H1 (cell line): ENCODE results near the gene PPM1K. TPM values are rescaled to one million over a fixed set of nuclear protein-coding genes. Genes with fewer than 3 reads are reported as not detected.
A peak's percentile ranks its signal among the peaks of the same experiment; 100 is the strongest.

Experiments
- CTCF ChIA-PET: fragments of 300-600 bp; sonication (Branson Sonifier 250); formaldehyde crosslinking; loops from one replicate; lab custom pipeline; 2021; ENCODE audit not compliant: partially characterized antibody; lab: Charles Lee
- POLR2A ChIA-PET: fragments of 300-600 bp; sonication (Branson Sonifier 250); formaldehyde crosslinking; loops from one replicate; lab custom pipeline; 2021; ENCODE audit warnings: inconsistent platforms; ENCODE audit not compliant: partially characterized antibody; lab: Charles Lee
- DNase-seq, 2 experiments: peaks; one replicate each; pipeline versions ENCODE4 v3.0.0 to v3.0.0-alpha.2; 2010 to 2022; ENCODE audit warnings: low spot score in 2 of 2, low read depth in 1 of 2, mixed read lengths in 1 of 2
- FAIRE-seq: peaks from 2 replicates; lab custom pipeline; 2011; peaks lifted over from hg19 to GRCh38; lab: Jason Lieb, UNC
- H2AFZ ChIP-seq: 2 replicates; pipeline ENCODE4 v1.8.1; 2012; ENCODE audit warnings: low read length, inconsistent platforms
- H2AK5ac ChIP-seq: 2 replicates; pipeline ENCODE4 v1.6.1; 2013; ENCODE audit warnings: low read depth, low read length
- H2BK120ac ChIP-seq: replicated peaks from 2 replicates; pipeline ENCODE3; 2013; ENCODE audit warnings: low read depth, low read length, inconsistent platforms
- H2BK12ac ChIP-seq: 2 replicates; pipeline ENCODE4 v1.6.1; 2013; ENCODE audit warnings: low read depth, low read length
- H2BK15ac ChIP-seq: 2 replicates; pipeline ENCODE4 v1.6.1; 2013; ENCODE audit warnings: low read length
- H2BK20ac ChIP-seq: 2 replicates; pipeline ENCODE4 v1.6.1; 2013; ENCODE audit warnings: low read length
- H2BK5ac ChIP-seq: 2 replicates; pipeline ENCODE4 v1.6.1; 2013; ENCODE audit warnings: low read depth, low read length
- H3K14ac ChIP-seq: 2 replicates; pipeline ENCODE4 v1.6.1; 2013; ENCODE audit warnings: inconsistent platforms; ENCODE audit not compliant: insufficient read length
- H3K18ac ChIP-seq: 2 replicates; pipeline ENCODE4 v1.6.1; 2013; ENCODE audit warnings: low read length; ENCODE audit errors: extremely low read depth
- H3K23ac ChIP-seq: 2 replicates; pipeline ENCODE4 v1.6.1; 2013; ENCODE audit warnings: inconsistent platforms; ENCODE audit not compliant: insufficient read length
- H3K23me2 ChIP-seq: 2 replicates; pipeline ENCODE4 v1.6.1; 2013; ENCODE audit warnings: low read depth, low read length
- H3K27ac ChIP-seq: 2 replicates; pipeline ENCODE4 v1.6.1; 2011; ENCODE audit warnings: low read depth, low read length, inconsistent platforms
- H3K27me3 ChIP-seq, 4 experiments: replicated peaks in 1 of 4; 1 replicate in 1 of 4; 2 replicates in 3 of 4; pipeline versions ENCODE4 v1.6.1 to v1.8.1; 2011 to 2013; ENCODE audit warnings: low read length in 3 of 4, mild to moderate bottlenecking in 3 of 4, inconsistent platforms in 2 of 4, mixed read lengths in 2 of 4, moderate library complexity in 1 of 4; ENCODE audit not compliant: control insufficient read depth in 3 of 4, insufficient read depth in 3 of 4; ENCODE audit errors: extremely low read depth in 1 of 4
- H3K36me3 ChIP-seq, 4 experiments: 2 replicates each; pipeline versions ENCODE4 v1.6.1 to v1.8.1; 2011 to 2013; ENCODE audit warnings: mild to moderate bottlenecking in 4 of 4, low read length in 3 of 4, moderate library complexity in 2 of 4, control low read depth in 1 of 4, inconsistent platforms in 1 of 4; ENCODE audit not compliant: insufficient read depth in 4 of 4, control insufficient read depth in 2 of 4
- H3K4ac ChIP-seq: replicated peaks from 2 replicates; pipeline ENCODE3; 2013; ENCODE audit warnings: low read length, low read depth, mixed read lengths, inconsistent platforms; ENCODE audit not compliant: insufficient read length
- H3K4me1 ChIP-seq, 4 experiments: replicated peaks in 1 of 4; 1 replicate in 1 of 4; 2 replicates in 3 of 4; pipeline versions ENCODE4 v1.6.1 to v1.8.1; 2011 to 2013; ENCODE audit warnings: low read length in 3 of 4, inconsistent platforms in 2 of 4, mixed read lengths in 1 of 4; ENCODE audit not compliant: insufficient read depth in 4 of 4, control insufficient read depth in 3 of 4
- H3K4me2 ChIP-seq, 2 experiments: 2 replicates each; pipeline versions ENCODE4 v1.6.1 to v1.8.1; 2011 to 2013; ENCODE audit warnings: low read depth in 2 of 2, low read length in 2 of 2, control low read depth in 1 of 2, inconsistent platforms in 1 of 2, mild to moderate bottlenecking in 1 of 2; ENCODE audit not compliant: insufficient read depth in 1 of 2
- H3K4me3 ChIP-seq, 4 experiments: fragments of 200-600, 300-600 bp in 1 of 4; sonication (generic), shearing (Covaris generic), sonication (Bioruptor Twin) in 1 of 4; 2 replicates each; pipeline versions ENCODE4 v1.5.1 to v1.8.1; 2011 to 2016; ENCODE audit warnings: low read length in 4 of 4, low read depth in 3 of 4, control low read depth in 2 of 4, inconsistent platforms in 2 of 4, mild to moderate bottlenecking in 2 of 4, mixed read lengths in 1 of 4, moderate library complexity in 1 of 4; ENCODE audit not compliant: insufficient read depth in 2 of 4; ENCODE audit errors: extremely low read depth in 1 of 4
- H3K56ac ChIP-seq: replicated peaks from 2 replicates; pipeline ENCODE3; 2013; ENCODE audit warnings: low read depth, mild to moderate bottlenecking, mixed read lengths, low read length, inconsistent platforms; ENCODE audit not compliant: insufficient read length
- H3K79me1 ChIP-seq: 2 replicates; pipeline ENCODE4 v1.6.1; 2013; ENCODE audit warnings: low read depth, low read length, control low read depth
- H3K79me2 ChIP-seq, 2 experiments: 2 replicates each; pipeline versions ENCODE4 v1.6.1 to v1.8.1; 2012 to 2013; ENCODE audit warnings: low read length in 2 of 2, mild to moderate bottlenecking in 2 of 2, inconsistent platforms in 1 of 2; ENCODE audit not compliant: insufficient read depth in 2 of 2, control insufficient read depth in 1 of 2
- H3K9ac ChIP-seq, 4 experiments: replicated peaks in 1 of 4; 1 replicate in 1 of 4; 2 replicates in 3 of 4; pipeline versions ENCODE4 v1.6.1 to v1.8.1; 2011 to 2013; ENCODE audit warnings: low read depth in 3 of 4, low read length in 3 of 4, control low read depth in 2 of 4, mild to moderate bottlenecking in 2 of 4, moderate library complexity in 2 of 4, inconsistent platforms in 1 of 4; ENCODE audit errors: extremely low read depth in 1 of 4
- H3K9me3 ChIP-seq, 2 experiments: 2 replicates each; pipeline versions ENCODE4 v1.6.1 to v1.8.1; 2012 to 2013; ENCODE audit warnings: mild to moderate bottlenecking in 2 of 2, moderate library complexity in 2 of 2, control low read depth in 1 of 2, inconsistent platforms in 1 of 2, low read depth in 1 of 2, low read length in 1 of 2, mixed read lengths in 1 of 2; ENCODE audit not compliant: insufficient read depth in 2 of 2
- H4K20me1 ChIP-seq, 2 experiments: replicated peaks in 1 of 2; 2 replicates each; pipeline versions ENCODE3 to v1.8.1; 2011 to 2013; ENCODE audit warnings: inconsistent platforms in 2 of 2, low read length in 2 of 2, mild to moderate bottlenecking in 1 of 2; ENCODE audit not compliant: insufficient read depth in 2 of 2, control insufficient read depth in 1 of 2
- H4K5ac ChIP-seq: 2 replicates; pipeline ENCODE4 v1.6.1; 2013; ENCODE audit warnings: low read length, low read depth, mixed read lengths, inconsistent platforms; ENCODE audit not compliant: insufficient read length
- H4K8ac ChIP-seq: 2 replicates; pipeline ENCODE4 v1.8.0; 2013; ENCODE audit warnings: mild to moderate bottlenecking, moderate library complexity, low read length, inconsistent platforms; ENCODE audit not compliant: insufficient read depth; ENCODE audit errors: extremely low read depth
- H4K91ac ChIP-seq: replicated peaks from 2 replicates; pipeline ENCODE3; 2013; ENCODE audit warnings: low read length, mixed read lengths, inconsistent platforms; ENCODE audit not compliant: insufficient read length
- CBX5 ChIP-seq: fragments of 300-800, 300-1000 bp; sonication (generic); IDR thresholded peaks from 2 replicates; pipeline ENCODE4 v1.7.1; 2016; ENCODE audit warnings: antibody characterized with exemption, low read length, low read depth
- JUND ChIP-seq: IDR thresholded peaks from 2 replicates; pipeline ENCODE4 v1.6.1; 2011; ENCODE audit warnings: mild to moderate bottlenecking, improper control_type of control experiment, low read length
- RNF2 ChIP-seq: fragments of 200-900, 300-1000 bp; sonication (generic); IDR thresholded peaks from 2 replicates; pipeline ENCODE4 v1.7.1; 2016; ENCODE audit warnings: borderline replicate concordance, low read depth, mild to moderate bottlenecking, antibody characterized with exemption, low read length; ENCODE audit not compliant: poor library complexity, severe bottlenecking; ENCODE audit errors: missing control alignments
- SAP30 ChIP-seq: fragments of 300-600 bp; sonication (generic); IDR thresholded peaks from 2 replicates; pipeline ENCODE4 v1.7.1; 2012; ENCODE audit warnings: low read length, moderate library complexity, mild to moderate bottlenecking, inconsistent platforms; ENCODE audit not compliant: insufficient read depth, insufficient replicate concordance
- SP1 ChIP-seq: IDR thresholded peaks from 2 replicates; pipeline ENCODE4 v1.6.1; 2011; ENCODE audit warnings: low read depth, low read length
- TAF1 ChIP-seq: IDR thresholded peaks from 2 replicates; pipeline ENCODE4 v1.6.1; 2011; ENCODE audit warnings: mild to moderate bottlenecking, low read depth, low read length
- ZNF274 ChIP-seq: IDR thresholded peaks from 2 replicates; pipeline ENCODE4 v1.7.0; 2012; ENCODE audit warnings: low read length, borderline replicate concordance; ENCODE audit errors: extremely low read depth
- WGBS, 2 experiments: shearing (Covaris generic) in 1 of 2; methylation state at CpG; one replicate each; pipeline versions ENCODE4 v1.1.6 to v1.1.7; 2013 to 2015; ENCODE audit warnings: low lambda C conversion rate in 2 of 2, mixed read lengths in 2 of 2, inconsistent platforms in 1 of 2, low coverage in 1 of 2, missing lambda C conversion rate in 1 of 2; ENCODE audit not compliant: insufficient replicate concordance in 2 of 2, insufficient coverage in 1 of 2, insufficient read length in 1 of 2; ENCODE audit errors: extremely low coverage in 1 of 2, missing lambda C conversion rate in 1 of 2; 5-methylcytosine and 5-hydroxymethylcytosine counted together
- polyA plus RNA-seq, 7 experiments: library from polyadenylated mRNA; depleted of rRNA in 3 of 7; stranded (reverse) in 5 of 7; unstranded in 2 of 7; fragments of >200 nt in 5 of 7; fragments of 200-250 nt in 2 of 7; gene quantifications; 1 replicate in 5 of 7; 2 replicates in 1 of 7; 4 replicates in 1 of 7; pipeline versions ENCODE4 v1.2.1 to v1.2.3, GENCODE V29; 2011 to 2013; ENCODE audit warnings: missing spikeins in 2 of 7, mixed read lengths in 2 of 7
- total RNA-seq: library from RNA; stranded (reverse); fragmentation: NEBNext Ultra II Directional; extraction: Animal tissue kit (Norgen Biotek cat#: 25700); gene quantifications from 2 replicates; pipeline ENCODE4 v1.2.1, GENCODE V29; 2021

The PPM1K gene
- total and polyA plus RNA-seq, 2 of the 8 experiments (the other 6 are each of a cell fraction or from before 2014, with no cell fraction given): 4.2 to 10.7 TPM

DNA sequence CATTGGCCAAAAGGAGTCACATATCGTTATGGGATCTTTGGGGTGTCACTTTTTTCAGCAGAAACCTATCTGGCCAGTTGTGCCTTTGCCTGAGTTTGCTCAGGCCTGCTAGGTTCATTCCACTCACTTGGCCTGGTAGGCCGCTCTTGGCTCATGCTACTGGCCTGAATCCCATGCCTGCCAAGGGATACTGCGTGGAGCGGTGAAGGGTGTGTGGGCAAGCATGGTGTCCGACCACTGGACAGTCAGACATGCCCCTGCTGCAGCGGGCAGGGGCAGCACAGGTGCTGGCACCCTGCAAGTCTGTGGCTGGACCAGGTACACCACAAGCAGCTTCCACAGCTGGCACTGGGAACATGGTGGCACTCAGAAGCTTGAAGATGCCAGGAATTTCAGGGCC is 11.3 kb upstream of the PPM1K start:
- Histone ChIP-seq H3K9ac (no peak overlapping the region), H2BK15ac (no peak overlapping the region), H3K23me2 (no peaks in the 10 kb centered on the region), H4K20me1 (no peaks in the 10 kb centered on the region), H3K27me3 (no peaks in the 10 kb centered on the region), H2BK20ac (no peak overlapping the region), H3K4ac (no peak overlapping the region), H2BK5ac (0 out of 2 replicates have a peak overlapping the region, but pooled peaks have one; percentile 17), H4K8ac (no peak overlapping the region), H3K79me1 (no peaks in the 10 kb centered on the region), H3K36me3 (no peaks in the 10 kb centered on the region), H3K56ac (no peak overlapping the region), H4K91ac (no peak overlapping the region), H3K18ac (no peak overlapping the region), H3K23ac (no peak overlapping the region), H3K9me3 (no peaks in the 10 kb centered on the region), H3K4me1 (no peaks in the 10 kb centered on the region; a peak in 1 of 7 replicates), H3K27ac (no peak overlapping the region), H2AFZ (no peak overlapping the region), H3K14ac (no peak overlapping the region), H3K4me2 (no peak overlapping the region), H2BK120ac (no peak overlapping the region), H3K4me3 (no peak overlapping the region), H4K5ac (no peak overlapping the region), H3K79me2 (no peaks in the 10 kb centered on the region), H2BK12ac (no peak overlapping the region), H2AK5ac (no peak overlapping the region)
- ChIA-PET POLR2A (interaction anchor here (0.6 to 1.4 kb wide), 2 partner anchors 20 to 52 kb away, joined by 3 read pairs; no protein-coding TSS in a partner anchor), CTCF (interaction anchor here (0.6 to 1.5 kb wide), 4 partner anchors 15 to 221 kb away, joined by 3 read pairs; no protein-coding TSS in a partner anchor)
- 95% methylated on average over 6 of the region's 6 CpGs; no CpG with 5 or more reads in 1 of the 2 experiments for WGBS, 2 experiments
- FAIRE-seq: no peak
- no peak for TF ChIP-seq CBX5
- no peak for TF ChIP-seq RNF2
- no peak for TF ChIP-seq ZNF274
- TF ChIP-seq SP1: no peak
- no peak for TF ChIP-seq SAP30
- TF ChIP-seq TAF1: no peak
- TF ChIP-seq JUND: no peak
- no peak for DNase-seq
